WERI-Rb-1 (cell line): ENCODE results near the gene HCN3.

Experiments used
- DNase-seq: peaks from one replicate; pipeline ENCODE4 v3.0.0-alpha.2; 2020
- H3K27ac ChIP-seq: fragments of 250-450 bp; sonication (Bioruptor Pico); 2 replicates; pipeline ENCODE4 v1.5.1; 2020; ENCODE audit warnings: mild to moderate bottlenecking, moderate library complexity
- H3K27me3 ChIP-seq: fragments of 250-450 bp; sonication (Bioruptor Pico); 2 replicates; pipeline ENCODE4 v1.5.1; 2021; ENCODE audit warnings: mild to moderate bottlenecking, low read depth, moderate library complexity; ENCODE audit not compliant: insufficient read depth, severe bottlenecking
- H3K36me3 ChIP-seq: fragments of 250-450 bp; sonication (Bioruptor Pico); 2 replicates; pipeline ENCODE4 v1.5.1; 2020; ENCODE audit warnings: mild to moderate bottlenecking, moderate library complexity
- H3K4me3 ChIP-seq: 2 replicates; pipeline ENCODE4 v1.5.1; 2011; ENCODE audit warnings: low read depth, mild to moderate bottlenecking, control low read depth, low read length
- H3K9me3 ChIP-seq: fragments of 250-450 bp; sonication (Bioruptor Pico); 2 replicates; pipeline ENCODE4 v1.5.1; 2021; ENCODE audit warnings: mild to moderate bottlenecking, moderate library complexity; ENCODE audit not compliant: severe bottlenecking
- TF ChIP-seq, protein P1 (sequence below): IDR thresholded peaks from 2 replicates; pipeline ENCODE4 v1.5.1; 2011; ENCODE audit warnings: low read depth, mild to moderate bottlenecking, control low read depth, inconsistent platforms, low read length

Gene HCN3

GRCh38 chr1:155294520-155295182 lies 17.4 kb downstream of the HCN3 start:
- H3K27ac ChIP-seq, result no peak overlapping the region
- H3K9me3 ChIP-seq, result peaks cover 2% of the 10 kb centered on the region
- no peaks in the 10 kb centered on the region for H3K27me3 ChIP-seq
- TF ChIP-seq, protein P1, sequence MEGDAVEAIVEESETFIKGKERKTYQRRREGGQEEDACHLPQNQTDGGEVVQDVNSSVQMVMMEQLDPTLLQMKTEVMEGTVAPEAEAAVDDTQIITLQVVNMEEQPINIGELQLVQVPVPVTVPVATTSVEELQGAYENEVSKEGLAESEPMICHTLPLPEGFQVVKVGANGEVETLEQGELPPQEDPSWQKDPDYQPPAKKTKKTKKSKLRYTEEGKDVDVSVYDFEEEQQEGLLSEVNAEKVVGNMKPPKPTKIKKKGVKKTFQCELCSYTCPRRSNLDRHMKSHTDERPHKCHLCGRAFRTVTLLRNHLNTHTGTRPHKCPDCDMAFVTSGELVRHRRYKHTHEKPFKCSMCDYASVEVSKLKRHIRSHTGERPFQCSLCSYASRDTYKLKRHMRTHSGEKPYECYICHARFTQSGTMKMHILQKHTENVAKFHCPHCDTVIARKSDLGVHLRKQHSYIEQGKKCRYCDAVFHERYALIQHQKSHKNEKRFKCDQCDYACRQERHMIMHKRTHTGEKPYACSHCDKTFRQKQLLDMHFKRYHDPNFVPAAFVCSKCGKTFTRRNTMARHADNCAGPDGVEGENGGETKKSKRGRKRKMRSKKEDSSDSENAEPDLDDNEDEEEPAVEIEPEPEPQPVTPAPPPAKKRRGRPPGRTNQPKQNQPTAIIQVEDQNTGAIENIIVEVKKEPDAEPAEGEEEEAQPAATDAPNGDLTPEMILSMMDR, result no peak
- DNase-seq, result no peak
- peaks cover 4% of the 10 kb centered on the region; the same call in 1 of the 2 replicates for H3K36me3 ChIP-seq
- H3K4me3 ChIP-seq, result no peak overlapping the region

- no peaks in the 10 kb centered on the region for H3K27me3 ChIP-seq
- DNase-seq, result no peak
- no peak overlapping the region for H3K4me3 ChIP-seq
- H3K36me3 ChIP-seq, result no peaks in the 10 kb centered on the region
- peaks cover 2% of the 10 kb centered on the region for H3K9me3 ChIP-seq
- TF ChIP-seq, protein P1, result no peak
- no peak overlapping the region for H3K27ac ChIP-seq
Observed at GRCh38 chr1:155295183-155295941, 18.1 kb downstream of the HCN3 start.

DNA sequence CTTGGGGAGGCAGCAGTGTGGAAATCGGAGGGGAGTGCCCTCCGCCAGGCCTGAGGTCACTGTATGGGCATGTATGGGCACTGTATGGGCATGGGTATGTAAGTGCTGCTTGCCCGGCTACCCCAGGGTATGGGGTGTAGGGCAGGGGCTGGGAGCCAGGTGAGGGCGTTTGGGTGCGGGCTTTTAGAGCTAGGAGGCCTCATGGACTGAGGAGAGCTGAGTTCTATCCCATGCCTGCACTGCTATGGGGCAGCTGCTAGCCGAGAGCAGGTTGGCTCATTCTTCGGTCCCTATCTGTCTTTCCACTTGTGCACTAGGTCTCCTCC lies 18.6 kb downstream of the HCN3 start:
- no peak overlapping the region for H3K4me3 ChIP-seq

DNA sequence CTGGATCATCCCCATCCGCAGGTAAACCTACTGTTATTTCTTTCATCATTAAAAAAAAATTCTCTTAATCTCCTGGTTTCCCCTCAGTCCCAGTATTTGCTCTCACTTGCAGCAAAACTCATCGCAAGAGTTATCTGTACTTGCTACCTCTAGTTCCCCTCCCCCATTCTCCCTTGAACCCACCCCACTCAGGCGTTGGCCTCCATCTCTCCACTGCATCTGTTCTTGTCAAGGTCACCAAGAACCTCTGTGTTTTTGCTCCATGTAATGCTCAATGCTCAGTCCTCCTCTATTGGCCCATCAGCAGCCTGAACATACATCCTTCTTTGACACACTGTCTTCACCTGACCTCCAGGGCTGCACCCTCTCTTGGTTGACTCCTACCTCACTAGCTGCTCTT lies 19.4 kb downstream of the HCN3 start:
- Histone ChIP-seq H3K4me3 (no peak overlapping the region), H3K9me3 (peaks cover 2% of the 10 kb centered on the region), H3K36me3 (no peaks in the 10 kb centered on the region), H3K27me3 (no peaks in the 10 kb centered on the region), H3K27ac (no peak overlapping the region)
- no peak for DNase-seq
- TF ChIP-seq, protein P1, result no peak

More for the DNA sequence above, 18.6 kb downstream of the HCN3 start:
- H3K27me3 ChIP-seq, result no peaks in the 10 kb centered on the region
- no peaks in the 10 kb centered on the region for H3K36me3 ChIP-seq
- no peak for DNase-seq
- no peak overlapping the region for H3K27ac ChIP-seq
- H3K9me3 ChIP-seq, result peaks cover 2% of the 10 kb centered on the region
- TF ChIP-seq, protein P1, result no peak

DNA sequence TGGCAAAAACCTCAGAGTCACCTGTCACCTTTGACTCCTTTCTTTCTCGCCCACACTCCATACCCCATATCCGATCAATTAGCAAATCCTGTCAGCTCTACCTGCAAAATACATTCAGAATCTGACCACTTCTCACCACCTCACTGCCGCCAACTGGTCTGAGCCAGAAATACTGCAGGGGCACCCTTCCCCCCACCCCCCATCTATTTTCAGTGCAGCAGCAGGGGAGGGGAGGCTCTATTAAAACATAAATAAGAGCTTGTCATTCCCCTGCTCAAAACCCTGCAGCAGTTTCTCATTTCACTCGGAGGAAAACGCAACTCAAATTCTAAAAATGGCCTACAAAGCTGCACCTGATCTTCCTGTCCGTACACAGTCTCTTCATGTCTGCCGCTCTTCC lies 20.1 kb downstream of the HCN3 start:
- Histone ChIP-seq H3K27ac (no peak overlapping the region), H3K27me3 (no peaks in the 10 kb centered on the region), H3K36me3 (no peaks in the 10 kb centered on the region), H3K4me3 (no peak overlapping the region), H3K9me3 (peaks cover 2% of the 10 kb centered on the region)
- no peak for DNase-seq
- TF ChIP-seq, protein P1, result no peak
